Measurements from ENCODE around the gene JAZF1.

Gene JAZF1

GRCh38 chr7:28165261-28165660 is 15.3 kb downstream of the JAZF1 start:
- DNase-seq, result no peak

GRCh38 chr7:28163949-28164348 is 16.6 kb downstream of the JAZF1 start:
- no peak for DNase-seq

- no peak for DNase-seq
Measured at GRCh38 chr7:28161331-28161730, 19.3 kb downstream of the JAZF1 start.

GRCh38 chr7:28160551-28160991 is 20.0 kb downstream of the JAZF1 start:
- DNase-seq, result no peak

- DNase-seq, result no peak
Measured at GRCh38 chr7:28157831-28158416, 22.7 kb downstream of the JAZF1 start.

GRCh38 chr7:28157076-28157745 is 23.4 kb downstream of the JAZF1 start:
- no peak for DNase-seq

- no peak for DNase-seq
Measured at GRCh38 chr7:28156401-28156800, 24.2 kb downstream of the JAZF1 start.

- no peak for DNase-seq
Measured at GRCh38 chr7:28155964-28156363, 24.6 kb downstream of the JAZF1 start.

GRCh38 chr7:28155019-28155660 is 25.5 kb downstream of the JAZF1 start:
- DNase-seq, result no peak

- no peak for DNase-seq
Measured at GRCh38 chr7:28152594-28152993, 28.0 kb downstream of the JAZF1 start.

GRCh38 chr7:28151965-28152364 is 28.6 kb downstream of the JAZF1 start:
- no peak for DNase-seq

- peak; percentile 39 for DNase-seq
Measured at GRCh38 chr7:28149291-28150101, 31.1 kb downstream of the JAZF1 start.

- DNase-seq, result peak; percentile 66
Measured at GRCh38 chr7:28145931-28146330, 34.7 kb downstream of the JAZF1 start.

GRCh38 chr7:28145090-28145626 is 35.4 kb downstream of the JAZF1 start:
- DNase-seq, result no peak

GRCh38 chr7:28144266-28144665 is 36.3 kb downstream of the JAZF1 start:
- peak; percentile 80 for DNase-seq

GRCh38 chr7:28142650-28143049 is 37.9 kb downstream of the JAZF1 start:
- DNase-seq, result no peak

- no peak for DNase-seq
Measured at GRCh38 chr7:28140979-28141378, 39.6 kb downstream of the JAZF1 start.

- no peak for DNase-seq
Measured at GRCh38 chr7:28138837-28139236, 41.8 kb downstream of the JAZF1 start.

- no peak for DNase-seq
Measured at GRCh38 chr7:28137463-28137862, 43.1 kb downstream of the JAZF1 start.

GRCh38 chr7:28136885-28137284 is 43.7 kb downstream of the JAZF1 start:
- DNase-seq, result no peak

- no peak for DNase-seq
Measured at GRCh38 chr7:28136420-28136819, 44.2 kb downstream of the JAZF1 start.

- DNase-seq, result peak; percentile 38
Measured at GRCh38 chr7:28135760-28136159, 44.8 kb downstream of the JAZF1 start.

GRCh38 chr7:28135315-28135714 is 45.3 kb downstream of the JAZF1 start:
- DNase-seq, result no peak

All from NCI-H69 (cell line).